GM12874 (cell line): ENCODE results near the gene OVOL1.

Source experiments
- TF ChIP-seq, protein P1 (sequence below): IDR thresholded peaks from 2 replicates; pipeline ENCODE4 v1.5.1; 2011; ENCODE audit warnings: low read depth, mild to moderate bottlenecking, control low read depth, low read length, moderate library complexity; ENCODE audit not compliant: insufficient read depth

The OVOL1 gene

DNA sequence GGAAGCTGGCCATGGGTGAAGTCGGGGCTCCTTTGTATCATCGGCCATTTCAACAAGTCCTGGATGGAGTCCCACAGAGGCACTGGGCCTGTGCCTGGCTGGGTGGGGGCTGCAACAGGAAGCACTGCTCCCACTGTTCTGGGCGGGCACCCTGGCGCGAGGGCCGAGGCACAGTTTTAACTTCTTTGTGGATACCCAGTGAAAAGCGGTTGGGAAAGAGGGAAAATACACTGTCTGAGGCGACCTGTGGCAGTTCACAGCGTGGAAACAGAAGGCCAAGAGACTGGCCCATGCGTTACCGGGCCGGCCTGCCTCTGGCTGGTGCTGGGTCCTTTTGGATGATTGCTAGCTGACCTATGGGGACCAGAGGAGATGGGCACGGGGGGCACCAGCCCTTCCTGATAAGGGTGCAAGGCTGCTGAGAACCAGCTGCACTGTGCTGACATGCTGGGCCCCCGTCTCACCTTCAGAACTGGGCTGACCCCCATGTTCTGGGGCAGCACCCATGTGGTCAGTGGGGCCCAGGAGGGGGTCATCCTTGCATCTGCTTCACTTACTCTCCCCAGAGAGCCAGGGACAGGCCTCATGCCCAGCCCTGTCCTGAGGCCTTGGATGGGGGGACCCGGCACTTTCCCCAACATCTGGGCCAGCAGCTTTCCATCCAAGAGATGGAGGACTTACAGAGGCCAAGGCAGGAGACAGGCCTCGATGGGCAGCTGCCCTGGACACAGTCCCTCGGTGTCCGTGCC, 4.2 kb downstream of the OVOL1 start:
- TF ChIP-seq, protein P1, sequence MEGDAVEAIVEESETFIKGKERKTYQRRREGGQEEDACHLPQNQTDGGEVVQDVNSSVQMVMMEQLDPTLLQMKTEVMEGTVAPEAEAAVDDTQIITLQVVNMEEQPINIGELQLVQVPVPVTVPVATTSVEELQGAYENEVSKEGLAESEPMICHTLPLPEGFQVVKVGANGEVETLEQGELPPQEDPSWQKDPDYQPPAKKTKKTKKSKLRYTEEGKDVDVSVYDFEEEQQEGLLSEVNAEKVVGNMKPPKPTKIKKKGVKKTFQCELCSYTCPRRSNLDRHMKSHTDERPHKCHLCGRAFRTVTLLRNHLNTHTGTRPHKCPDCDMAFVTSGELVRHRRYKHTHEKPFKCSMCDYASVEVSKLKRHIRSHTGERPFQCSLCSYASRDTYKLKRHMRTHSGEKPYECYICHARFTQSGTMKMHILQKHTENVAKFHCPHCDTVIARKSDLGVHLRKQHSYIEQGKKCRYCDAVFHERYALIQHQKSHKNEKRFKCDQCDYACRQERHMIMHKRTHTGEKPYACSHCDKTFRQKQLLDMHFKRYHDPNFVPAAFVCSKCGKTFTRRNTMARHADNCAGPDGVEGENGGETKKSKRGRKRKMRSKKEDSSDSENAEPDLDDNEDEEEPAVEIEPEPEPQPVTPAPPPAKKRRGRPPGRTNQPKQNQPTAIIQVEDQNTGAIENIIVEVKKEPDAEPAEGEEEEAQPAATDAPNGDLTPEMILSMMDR = no peak

DNA sequence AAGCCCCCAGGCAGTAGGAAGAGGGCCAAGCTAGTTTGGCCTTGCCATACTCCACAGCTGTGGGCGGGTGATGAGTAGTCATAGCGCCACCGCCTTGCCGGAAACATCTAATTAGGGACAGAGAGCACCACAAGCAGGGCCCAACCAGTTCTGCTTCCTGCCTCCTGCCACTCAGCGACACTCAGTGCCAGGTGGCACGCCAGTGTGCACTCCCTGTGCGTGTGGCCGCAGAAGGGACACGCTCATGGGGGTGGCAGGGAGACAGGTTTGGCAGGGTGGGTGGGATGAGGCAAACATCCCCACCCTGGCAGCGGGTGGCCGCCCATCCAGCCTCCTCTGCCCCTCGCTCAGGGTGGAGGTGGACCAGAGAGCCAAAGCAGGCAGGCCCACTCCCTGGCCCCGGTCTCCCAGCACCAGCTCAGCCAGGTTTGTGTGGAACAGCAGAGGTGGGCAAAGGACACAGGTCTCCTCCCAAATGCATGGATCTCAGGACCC, 4.9 kb downstream of the OVOL1 start:
- TF ChIP-seq, protein P1 = 0 out of 2 replicates have a peak, but pooled peaks have one; percentile 3

DNA sequence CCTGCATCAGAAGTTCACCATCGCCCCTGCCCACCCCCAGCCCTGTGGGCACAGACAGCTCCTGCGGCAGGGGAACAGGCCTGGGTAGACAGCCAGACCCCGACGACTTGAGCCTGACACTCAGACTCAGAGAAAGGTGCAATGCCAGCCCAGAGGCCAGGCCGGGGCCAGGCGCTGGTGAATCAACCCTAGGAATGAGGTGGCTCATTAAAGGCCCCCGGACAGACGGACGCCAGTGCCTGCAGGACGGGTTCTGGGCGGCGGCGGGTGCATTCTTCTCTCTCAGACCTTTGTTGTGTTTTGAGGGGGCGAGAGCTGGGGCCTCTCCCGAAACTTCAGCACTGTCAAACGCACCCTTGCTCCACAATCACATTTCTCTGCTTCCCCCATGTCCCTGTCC, 5.6 kb downstream of the OVOL1 start:
- TF ChIP-seq, protein P1 = no peak

DNA sequence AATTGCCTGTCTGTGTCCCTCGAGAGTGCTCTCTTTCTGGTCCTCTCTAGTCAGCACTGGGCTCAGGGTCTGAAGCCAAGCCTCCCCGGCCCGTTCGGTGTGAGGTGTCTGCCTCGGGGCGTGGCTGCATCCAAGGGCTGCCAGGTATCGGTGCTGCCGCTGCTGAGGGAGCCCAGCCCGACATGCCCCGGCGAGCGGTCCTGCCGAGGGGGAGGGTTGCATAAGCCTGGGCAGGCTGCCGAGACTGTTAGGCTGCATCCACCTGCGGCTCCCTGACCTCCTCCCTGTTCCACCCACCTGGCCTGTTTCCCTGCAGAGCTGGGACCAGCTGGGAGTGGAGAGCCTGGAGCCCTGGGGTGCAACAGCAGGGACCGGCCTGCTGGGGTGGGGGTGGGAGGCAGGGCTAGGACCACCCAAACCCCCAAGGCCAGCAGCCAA, 6.3 kb downstream of the OVOL1 start:
- TF ChIP-seq, protein P1 = no peak

DNA sequence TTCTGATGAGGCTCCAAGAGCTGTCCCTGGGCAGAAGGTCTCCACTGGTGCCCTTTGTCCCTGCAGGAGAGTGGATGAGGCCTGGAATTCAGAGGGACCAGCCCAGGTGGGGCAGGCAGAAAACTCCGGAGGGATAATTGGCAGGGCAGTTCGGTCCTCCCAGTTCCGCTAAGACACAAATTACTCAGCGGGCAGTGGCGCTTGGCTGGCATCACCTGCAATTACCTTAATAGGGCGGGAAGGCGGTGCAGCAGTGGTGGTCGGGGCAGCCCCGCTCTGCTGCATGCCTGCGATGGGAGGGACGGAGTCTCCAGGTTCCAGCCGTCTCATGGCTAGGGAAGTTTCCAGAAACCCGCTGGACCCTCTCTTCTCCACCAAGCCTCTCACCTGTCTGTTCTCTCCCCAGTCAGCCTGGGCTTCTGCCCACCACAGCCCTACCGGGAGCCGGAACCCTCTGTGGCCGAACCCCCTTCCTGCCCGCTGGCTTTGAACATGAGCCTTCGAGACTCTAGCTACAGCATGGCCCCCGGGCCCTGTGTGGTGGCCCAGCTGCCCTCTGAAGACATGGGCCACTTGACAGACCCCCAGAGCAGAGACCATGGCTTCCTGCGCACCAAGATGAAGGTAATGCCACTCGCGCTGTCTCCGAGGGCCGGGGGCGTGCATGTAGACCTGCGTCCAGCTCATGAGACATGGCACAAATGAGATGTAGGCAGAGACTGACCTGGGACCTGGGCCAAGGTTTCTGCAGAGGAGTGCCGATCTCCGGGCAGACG, 7.0 kb downstream of the OVOL1 start:
- TF ChIP-seq, protein P1 = no peak

DNA sequence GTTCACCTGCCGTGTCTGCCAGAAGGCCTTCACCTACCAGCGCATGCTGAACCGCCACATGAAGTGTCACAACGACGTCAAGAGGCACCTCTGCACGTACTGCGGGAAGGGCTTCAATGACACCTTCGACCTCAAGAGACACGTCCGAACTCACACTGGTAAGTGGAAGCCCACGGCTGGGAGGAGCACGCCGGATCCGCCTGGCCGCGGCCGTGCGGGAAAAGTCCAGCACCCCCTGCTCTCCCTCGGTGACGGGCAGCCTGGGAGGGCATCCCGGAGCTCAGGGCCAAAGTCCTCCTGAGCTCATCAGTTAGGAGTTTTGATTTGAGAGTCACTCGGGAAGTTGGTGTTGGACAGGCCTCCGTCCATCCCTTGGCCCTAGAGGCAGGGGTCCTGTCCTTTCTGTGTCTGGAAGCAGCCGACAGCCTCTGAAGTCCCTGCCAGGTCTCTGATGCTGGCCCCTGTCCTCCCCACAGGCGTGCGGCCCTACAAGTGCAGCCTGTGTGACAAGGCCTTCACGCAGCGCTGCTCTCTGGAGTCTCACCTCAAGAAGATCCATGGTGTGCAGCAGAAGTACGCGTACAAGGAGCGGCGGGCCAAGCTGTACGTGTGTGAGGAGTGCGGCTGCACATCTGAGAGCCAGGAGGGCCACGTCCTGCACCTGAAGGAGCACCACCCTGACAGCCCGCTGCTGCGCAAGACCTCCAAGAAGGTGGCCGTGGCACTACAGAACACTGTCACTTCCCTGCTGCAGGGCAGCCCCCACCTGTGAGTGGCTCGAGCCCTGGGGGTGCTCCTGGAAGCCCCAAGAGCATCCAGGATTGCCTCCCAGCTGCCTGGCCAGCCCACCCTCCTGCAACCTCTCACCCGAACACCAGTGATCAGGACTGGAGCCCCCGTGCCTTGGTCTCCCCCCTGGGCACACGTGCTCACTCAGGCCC, 8.0 kb downstream of the OVOL1 start:
- TF ChIP-seq, protein P1 = no peak
